Karpas-422 (cell line): ENCODE measurements around the gene YBX3. TPM values are rescaled to one million over a fixed set of nuclear protein-coding genes. Genes with fewer than 3 reads are reported as not detected.

Source experiments
- DNase-seq: peaks from one replicate; pipeline ENCODE4 v3.0.0-alpha.2; 2015
- H2AFZ ChIP-seq: fragments of 200-600 bp; sonication (generic); 2 replicates; pipeline ENCODE4 v1.6.1; 2014; ENCODE audit warnings: antibody characterized with exemption, low read length, mixed read lengths
- H3K27ac ChIP-seq: fragments of 200-600 bp; sonication (generic); 2 replicates; pipeline ENCODE4 v1.5.1; 2014; ENCODE audit warnings: mild to moderate bottlenecking, low read length, moderate library complexity
- H3K27me3 ChIP-seq: fragments of 200-600 bp; sonication (generic); 2 replicates; pipeline ENCODE4 v1.6.1; 2014; ENCODE audit warnings: low read length, mixed read lengths
- H3K36me3 ChIP-seq: fragments of 200-600 bp; sonication (generic); 2 replicates; pipeline ENCODE4 v1.6.1; 2014; ENCODE audit warnings: low read length, mixed read lengths; ENCODE audit not compliant: insufficient read depth
- H3K4me1 ChIP-seq: fragments of 200-600 bp; sonication (generic); 2 replicates; pipeline ENCODE4 v1.6.1; 2014; ENCODE audit warnings: mild to moderate bottlenecking, low read length, mixed read lengths
- H3K4me2 ChIP-seq: fragments of 200-600 bp; sonication (generic); 2 replicates; pipeline ENCODE4 v1.6.1; 2014; ENCODE audit warnings: low read length, low read depth, mild to moderate bottlenecking; ENCODE audit not compliant: poor library complexity, severe bottlenecking
- H3K4me3 ChIP-seq: fragments of 200-600 bp; sonication (generic); 2 replicates; pipeline ENCODE4 v1.5.1; 2014; ENCODE audit warnings: mild to moderate bottlenecking, antibody characterized with exemption, low read length, mixed read lengths
- H3K79me2 ChIP-seq: fragments of 200-600 bp; sonication (generic); 2 replicates; pipeline ENCODE4 v1.6.1; 2014; ENCODE audit warnings: mild to moderate bottlenecking, low read length, mixed read lengths
- H3K9ac ChIP-seq: fragments of 200-600 bp; sonication (generic); 2 replicates; pipeline ENCODE4 v1.6.0; 2014; ENCODE audit warnings: low read length
- H3K9me2 ChIP-seq: fragments of 200-600 bp; sonication (generic), shearing (Covaris generic); replicated peaks from 2 replicates; pipeline ENCODE4 v1.6.0; 2014; ENCODE audit warnings: mild to moderate bottlenecking, low read length, moderate library complexity; ENCODE audit not compliant: insufficient read depth
- H3K9me3 ChIP-seq: fragments of 300-700, 200-600 bp; sonication (generic); 2 replicates; pipeline ENCODE4 v1.6.1; 2014; ENCODE audit warnings: low read length, mixed read lengths
- H4K20me1 ChIP-seq: fragments of 200-600 bp; sonication (generic); 2 replicates; pipeline ENCODE4 v1.6.1; 2014; ENCODE audit warnings: mild to moderate bottlenecking, antibody characterized with exemption, low read length, low read depth; ENCODE audit not compliant: insufficient read depth
- total RNA-seq: library from RNA; depleted of rRNA; stranded (reverse); fragments of >200 nt; shearing (Covaris generic); gene quantifications from 2 replicates; pipeline ENCODE4 v1.2.3, GENCODE V29; 2014; ENCODE audit warnings: low replicate concordance

YBX3 gene
- total RNA-seq, 1 experiment from 2014 or later = not detected

DNA sequence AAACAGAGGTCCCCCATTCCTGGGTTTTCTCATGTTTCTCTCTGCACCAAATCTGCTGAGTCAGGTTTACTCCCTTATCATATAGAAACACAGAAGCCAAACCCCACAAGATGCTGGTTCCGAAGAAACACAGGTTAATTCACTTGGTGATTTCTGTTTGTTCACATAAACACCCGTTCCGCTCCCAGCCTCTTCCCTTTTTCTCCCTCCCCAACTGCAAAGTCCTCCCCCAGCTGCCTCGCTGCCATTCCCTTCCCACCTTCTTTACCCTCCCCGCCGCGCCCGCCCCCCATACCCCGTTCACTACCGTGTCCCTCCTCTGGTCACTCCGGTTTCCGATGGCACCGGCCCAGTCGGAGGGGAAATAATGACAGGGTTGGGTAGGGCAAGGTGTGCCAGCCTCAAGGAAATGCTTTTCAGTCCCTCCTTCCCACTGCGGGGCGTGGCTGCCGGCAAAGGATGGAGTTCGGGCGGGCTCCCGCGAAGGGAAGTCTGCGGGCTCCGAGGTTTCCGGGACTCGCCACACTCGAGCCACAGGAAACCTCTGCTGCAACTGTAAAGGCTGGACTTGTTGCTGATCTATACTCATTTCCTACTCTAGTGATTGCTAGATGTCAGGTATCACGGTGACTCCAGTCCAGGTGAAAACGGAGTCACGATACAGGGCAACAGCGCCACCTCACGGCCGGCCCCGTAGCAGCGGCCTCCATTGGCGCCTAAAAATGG, 49.3 kb downstream of the YBX3 start, which contains the start of gene STYK1:
Gene STYK1 (minus strand): TSS at position 394 of the 726 bp plus-strand sequence. CDS start 39,434 bp downstream, outside the sequence.
- Histone ChIP-seq H3K9ac (no peak within 1 kb of the TSS), H3K4me3 (no peak within 1 kb of the TSS)

DNA sequence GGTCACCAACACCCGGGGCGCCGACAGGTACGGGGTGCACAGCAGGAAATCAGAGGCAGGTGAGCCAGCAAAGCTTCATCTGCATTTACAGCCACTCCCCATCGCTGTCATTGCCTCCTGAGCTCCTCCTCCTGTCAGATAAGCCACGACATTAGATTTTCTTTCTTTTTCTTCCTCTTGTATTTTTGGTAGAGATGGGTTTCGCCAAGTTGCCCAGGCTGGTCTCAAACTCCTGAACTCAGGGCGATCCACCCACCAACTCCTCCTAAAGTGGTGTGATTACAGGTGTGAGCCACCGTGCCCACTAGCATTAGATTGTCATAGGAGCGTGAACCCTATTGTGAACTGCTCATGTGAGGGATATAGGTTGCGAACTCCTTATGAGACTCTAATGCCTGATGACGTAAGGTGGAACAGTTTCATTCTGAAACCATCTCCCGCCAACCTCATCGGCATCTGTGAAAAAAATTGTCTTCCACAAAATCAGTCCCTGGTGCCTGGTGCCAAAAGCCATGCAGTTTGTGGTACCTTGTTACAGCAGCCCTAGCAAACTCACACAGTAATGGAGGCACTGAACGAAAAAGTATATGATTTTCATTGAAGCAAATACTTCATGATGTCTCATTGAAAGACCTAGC, 50.8 kb downstream of the YBX3 start:
- Histone ChIP-seq H3K9ac (no peak overlapping the region), H3K4me1 (no peaks in the 10 kb centered on the region), H3K27ac (no peak overlapping the region), H3K27me3 (no peaks in the 10 kb centered on the region), H3K79me2 (no peaks in the 10 kb centered on the region), H3K4me3 (no peak overlapping the region), H3K36me3 (no peaks in the 10 kb centered on the region), H3K4me2 (no peak overlapping the region), H4K20me1 (no peaks in the 10 kb centered on the region), H2AFZ (no peak overlapping the region), H3K9me2 (no peaks in the 10 kb centered on the region), H3K9me3 (no peaks in the 10 kb centered on the region)
- DNase-seq = no peak

More for the DNA sequence above, 49.3 kb downstream of the YBX3 start, which contains the start of gene STYK1:
- Histone ChIP-seq H3K27me3 (no peaks in the 10 kb centered on the region), H3K4me1 (no peaks in the 10 kb centered on the region), H3K79me2 (no peaks in the 10 kb centered on the region), H4K20me1 (no peaks in the 10 kb centered on the region), H3K9me2 (no peaks in the 10 kb centered on the region), H3K9me3 (no peaks in the 10 kb centered on the region), H2AFZ (no peak within 1 kb of the TSS), H3K36me3 (no peaks in the 10 kb centered on the region), H3K4me2 (no peak within 1 kb of the TSS), H3K27ac (no peak within 1 kb of the TSS)
- peak; percentile 69 for DNase-seq

DNA sequence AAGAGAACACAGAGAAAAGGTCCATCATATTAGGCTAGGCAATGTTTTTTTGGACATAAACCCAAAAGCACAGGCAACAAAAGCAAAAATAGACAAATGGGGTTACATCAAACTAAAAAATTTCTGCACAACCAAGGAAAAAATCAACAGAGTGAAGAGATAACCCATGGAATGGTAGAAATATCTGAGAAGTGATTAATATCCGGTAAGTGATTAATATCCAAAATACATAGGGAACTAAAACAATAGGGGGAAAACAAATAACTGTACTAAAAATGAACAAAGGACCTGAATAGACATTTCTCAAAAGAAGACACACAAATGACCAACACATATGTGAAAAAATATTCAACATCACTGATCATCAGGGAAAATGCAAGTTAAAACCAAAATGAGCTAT, 53.6 kb downstream of the YBX3 start:
- Histone ChIP-seq H3K9ac (no peak overlapping the region), H2AFZ (no peak overlapping the region), H3K27ac (no peak overlapping the region), H4K20me1 (no peaks in the 10 kb centered on the region), H3K9me3 (no peaks in the 10 kb centered on the region), H3K4me3 (no peak overlapping the region), H3K79me2 (no peaks in the 10 kb centered on the region), H3K36me3 (no peaks in the 10 kb centered on the region), H3K4me2 (no peak overlapping the region), H3K9me2 (no peaks in the 10 kb centered on the region), H3K4me1 (no peaks in the 10 kb centered on the region), H3K27me3 (no peaks in the 10 kb centered on the region)
- DNase-seq = no peak

DNA sequence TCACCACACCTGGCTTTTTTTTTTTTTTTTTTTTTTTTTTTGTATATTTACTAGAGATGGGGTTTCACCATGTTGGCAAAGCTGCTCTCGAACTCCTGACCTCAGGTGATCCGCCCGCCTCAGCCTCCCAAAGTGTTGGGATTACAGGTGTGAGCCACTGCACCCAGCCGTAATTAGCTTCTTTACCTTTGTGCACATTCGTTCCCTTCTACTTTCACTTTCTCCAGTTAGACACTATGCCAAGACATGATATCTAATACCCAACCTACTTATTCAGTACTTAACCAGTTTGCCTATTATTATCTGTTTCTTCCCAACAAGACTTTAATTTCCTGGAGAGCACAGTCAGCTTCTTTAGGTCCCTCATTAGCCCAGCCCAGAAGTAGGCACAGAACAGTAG, 54.6 kb downstream of the YBX3 start:
- Histone ChIP-seq H3K27me3 (no peaks in the 10 kb centered on the region), H3K36me3 (no peaks in the 10 kb centered on the region), H2AFZ (no peak overlapping the region), H3K4me2 (no peak overlapping the region), H3K9ac (no peak overlapping the region), H3K27ac (no peak overlapping the region), H3K9me3 (no peaks in the 10 kb centered on the region), H3K9me2 (no peaks in the 10 kb centered on the region), H3K4me3 (no peak overlapping the region), H4K20me1 (no peaks in the 10 kb centered on the region), H3K79me2 (no peaks in the 10 kb centered on the region), H3K4me1 (no peaks in the 10 kb centered on the region)
- no peak for DNase-seq

DNA sequence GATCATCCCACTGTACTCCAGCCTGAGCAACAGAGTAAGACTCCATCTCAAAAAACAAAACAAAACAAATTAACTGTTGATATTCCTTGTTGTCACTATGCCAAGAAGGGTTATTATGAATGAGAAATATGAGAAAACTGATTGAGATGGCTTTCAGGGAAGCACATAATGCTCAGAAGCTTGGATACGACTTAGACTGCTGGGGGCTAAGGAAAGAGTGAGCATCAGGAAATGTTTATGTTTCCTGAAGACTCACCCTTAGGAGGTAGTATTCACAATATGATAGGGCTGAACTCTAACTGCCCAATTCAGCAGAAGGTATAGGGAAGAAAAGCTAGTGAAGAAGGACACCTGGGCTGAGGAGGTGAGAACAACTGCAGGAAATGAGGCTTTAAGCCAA, 55.5 kb downstream of the YBX3 start:
- no peak overlapping the region for H3K4me3 ChIP-seq
- no peak overlapping the region for H3K27ac ChIP-seq
- no peak overlapping the region for H2AFZ ChIP-seq
- H3K36me3 ChIP-seq = no peaks in the 10 kb centered on the region
- H3K27me3 ChIP-seq = no peaks in the 10 kb centered on the region
- H3K9ac ChIP-seq = no peak overlapping the region
- H3K4me1 ChIP-seq = no peaks in the 10 kb centered on the region
- no peaks in the 10 kb centered on the region for H3K79me2 ChIP-seq
- H3K9me3 ChIP-seq = no peaks in the 10 kb centered on the region
- H3K4me2 ChIP-seq = no peak overlapping the region
- DNase-seq = no peak
- no peaks in the 10 kb centered on the region for H4K20me1 ChIP-seq
- H3K9me2 ChIP-seq = no peaks in the 10 kb centered on the region

DNA sequence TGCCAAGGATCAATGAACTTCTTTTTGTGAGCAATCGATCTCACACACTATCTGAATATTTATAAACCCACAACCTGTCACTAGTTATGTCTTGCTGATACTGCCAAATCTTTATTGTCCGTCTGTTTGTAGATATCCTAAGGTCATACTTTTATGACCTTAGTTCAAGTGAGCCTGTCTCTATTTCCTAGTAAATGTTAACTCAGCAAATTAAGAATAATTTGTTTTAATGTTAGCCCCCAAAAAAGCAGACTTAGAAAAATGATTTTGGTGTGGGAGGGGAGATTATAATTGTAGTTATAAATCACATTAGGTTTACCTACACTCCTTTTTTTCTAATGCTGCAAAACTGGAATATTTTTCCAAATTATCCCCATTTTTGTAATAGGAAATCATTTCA, 58.6 kb downstream of the YBX3 start:
- Histone ChIP-seq H3K36me3 (no peaks in the 10 kb centered on the region), H4K20me1 (no peaks in the 10 kb centered on the region), H3K9ac (no peak overlapping the region), H3K27me3 (no peaks in the 10 kb centered on the region), H3K9me2 (no peaks in the 10 kb centered on the region), H2AFZ (no peak overlapping the region), H3K9me3 (no peaks in the 10 kb centered on the region), H3K79me2 (no peaks in the 10 kb centered on the region), H3K4me2 (no peak overlapping the region), H3K4me1 (no peaks in the 10 kb centered on the region), H3K4me3 (no peak overlapping the region), H3K27ac (no peak overlapping the region)
- no peak for DNase-seq

DNA sequence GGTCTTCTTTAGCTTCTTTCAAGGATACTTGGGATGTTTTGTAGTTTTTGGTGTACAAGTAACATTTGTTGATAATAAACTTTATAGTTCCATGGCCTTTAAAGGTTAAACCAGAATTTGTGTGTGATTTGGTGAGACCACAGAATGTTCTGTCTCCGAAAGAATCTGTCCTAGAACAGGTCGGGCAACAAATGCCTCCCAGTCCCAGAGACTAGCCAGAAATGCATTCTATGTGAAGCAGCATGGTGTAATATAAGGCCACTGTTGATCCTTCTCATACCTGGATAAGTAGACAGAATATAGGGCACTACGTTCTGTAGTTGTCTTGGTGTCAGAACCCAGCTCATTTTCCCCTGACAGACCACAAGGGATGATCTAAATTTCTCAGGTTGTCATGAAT, 59.3 kb downstream of the YBX3 start:
- H2AFZ ChIP-seq = no peak overlapping the region
- H3K27ac ChIP-seq = no peak overlapping the region
- no peaks in the 10 kb centered on the region for H3K79me2 ChIP-seq
- no peak overlapping the region for H3K9ac ChIP-seq
- H3K27me3 ChIP-seq = no peaks in the 10 kb centered on the region
- H3K9me3 ChIP-seq = no peaks in the 10 kb centered on the region
- H4K20me1 ChIP-seq = no peaks in the 10 kb centered on the region
- no peaks in the 10 kb centered on the region for H3K36me3 ChIP-seq
- no peak for DNase-seq
- H3K4me2 ChIP-seq = no peak overlapping the region
- no peak overlapping the region for H3K4me3 ChIP-seq
- H3K9me2 ChIP-seq = no peaks in the 10 kb centered on the region
- H3K4me1 ChIP-seq = no peaks in the 10 kb centered on the region

DNA sequence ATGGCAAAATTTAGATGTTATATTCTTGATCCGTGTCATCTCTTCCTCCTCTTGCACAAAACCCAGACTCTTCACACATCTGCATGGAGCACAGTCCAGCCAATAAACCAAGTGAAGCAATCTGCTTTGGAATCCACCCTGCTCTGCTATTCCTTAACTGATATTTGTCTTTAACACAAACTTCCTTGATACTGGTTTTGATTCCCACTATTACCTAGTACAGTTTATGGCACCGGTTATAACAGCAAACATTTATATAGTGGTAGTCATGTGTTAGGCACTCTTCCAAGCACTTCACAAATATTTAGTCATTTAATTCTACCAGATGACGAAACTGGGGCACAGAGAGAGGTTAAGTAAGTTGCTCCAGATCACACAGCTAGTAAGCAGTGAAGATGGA, 61.8 kb downstream of the YBX3 start:
- Histone ChIP-seq H3K9ac (no peak overlapping the region), H4K20me1 (no peaks in the 10 kb centered on the region), H3K4me1 (no peaks in the 10 kb centered on the region), H3K9me3 (no peaks in the 10 kb centered on the region), H3K4me3 (no peak overlapping the region), H3K27ac (no peak overlapping the region), H3K27me3 (no peaks in the 10 kb centered on the region), H3K9me2 (no peaks in the 10 kb centered on the region), H2AFZ (no peak overlapping the region), H3K36me3 (no peaks in the 10 kb centered on the region), H3K79me2 (no peaks in the 10 kb centered on the region), H3K4me2 (no peak overlapping the region)
- DNase-seq = no peak
